ENCODE measurements around the gene EVA1B.

EVA1B gene

GRCh38 chr1:36284517-36284916 lies 38.9 kb downstream of the EVA1B start:
- H3K27me3 ChIP-seq (ENCODE audit: insufficient read depth, poor library complexity, severe bottlenecking), result no peaks in the 10 kb centered on the region
- no peak for DNase-seq (ENCODE audit: low read depth in 1 of 2, low spot score in 1 of 2)
- no peak for TF ChIP-seq REST (IDR thresholded peaks at IDR 0.05; ENCODE audit: insufficient replicate concordance, low read depth)
- H3K4me3 ChIP-seq (replicated peaks; ENCODE audit: insufficient read depth, low read length), result no peak overlapping the region
- H3K27ac ChIP-seq (replicated peaks), result no peak overlapping the region

- Histone ChIP-seq H3K27ac (replicated peaks) (no peak overlapping the region), H3K27me3 (ENCODE audit: insufficient read depth, poor library complexity, severe bottlenecking) (no peaks in the 10 kb centered on the region), H3K4me3 (replicated peaks; ENCODE audit: insufficient read depth, low read length) (no peak overlapping the region)
- TF ChIP-seq CTCF (IDR thresholded peaks at IDR 0.05; ENCODE audit: insufficient read depth, low read length) (no peak), REST (IDR thresholded peaks at IDR 0.05; ENCODE audit: insufficient replicate concordance, low read depth) (no peak), GABPA (IDR thresholded peaks at IDR 0.05; ENCODE audit: low read depth) (no peak), POLR2AphosphoS5 (IDR thresholded peaks at IDR 0.05; ENCODE audit: low read depth) (no peak), SPI1 (IDR thresholded peaks at IDR 0.05; ENCODE audit: borderline replicate concordance, low read depth) (no peak)
- no peak for DNase-seq (ENCODE audit: low read depth in 1 of 2, low spot score in 1 of 2)
Observed at GRCh38 chr1:36284061-36284460, 39.4 kb downstream of the EVA1B start.

- no peaks in the 10 kb centered on the region for H3K27me3 ChIP-seq (ENCODE audit: insufficient read depth, poor library complexity, severe bottlenecking)
- no peak overlapping the region for H3K4me3 ChIP-seq (replicated peaks; ENCODE audit: insufficient read depth, low read length)
- H3K27ac ChIP-seq (replicated peaks), result no peak overlapping the region
- TF ChIP-seq SPI1 (IDR thresholded peaks at IDR 0.05; ENCODE audit: borderline replicate concordance, low read depth) (no peak), CTCF (IDR thresholded peaks at IDR 0.05; ENCODE audit: insufficient read depth, low read length) (no peak), POLR2AphosphoS5 (IDR thresholded peaks at IDR 0.05; ENCODE audit: low read depth) (no peak), GABPA (IDR thresholded peaks at IDR 0.05; ENCODE audit: low read depth) (no peak), REST (IDR thresholded peaks at IDR 0.05; ENCODE audit: insufficient replicate concordance, low read depth) (no peak)
- no peak for DNase-seq (ENCODE audit: low read depth in 1 of 2, low spot score in 1 of 2)
Observed at GRCh38 chr1:36279789-36280296, 43.6 kb downstream of the EVA1B start.
